Mesodermal cell (in vitro differentiated cells): ENCODE data around the gene NHLRC3.

Experiments used
- H3K27ac ChIP-seq: 2 replicates; pipeline ENCODE4 v1.7.0; 2013; ENCODE audit warnings: mild to moderate bottlenecking, low read depth, low read length, moderate library complexity; ENCODE audit not compliant: severe bottlenecking
- H3K36me3 ChIP-seq: 2 replicates; pipeline ENCODE4 v1.7.1; 2013; ENCODE audit warnings: mild to moderate bottlenecking, low read length, moderate library complexity; ENCODE audit not compliant: control insufficient read depth, insufficient read depth
- H3K4me1 ChIP-seq: one replicate; pipeline ENCODE4 v1.7.1; 2013; ENCODE audit warnings: mild to moderate bottlenecking, low read length; ENCODE audit not compliant: insufficient read depth, control insufficient read depth, poor library complexity, severe bottlenecking
- H3K4me3 ChIP-seq: 2 replicates; pipeline ENCODE4 v1.7.0; 2013; ENCODE audit warnings: low read length, control low read depth, mild to moderate bottlenecking; ENCODE audit not compliant: insufficient read depth, poor library complexity, severe bottlenecking; ENCODE audit errors: extremely low read depth
- H3K9me3 ChIP-seq: 2 replicates; pipeline ENCODE4 v1.7.1; 2013; ENCODE audit warnings: mild to moderate bottlenecking, low read length, moderate library complexity; ENCODE audit not compliant: control insufficient read depth
- whole genome bisulfite sequencing, 2 experiments: methylation state at CpG; one replicate each; pipeline ENCODE4 v1.1.5; 2013; ENCODE audit warnings: missing lambda C conversion rate in 2 of 2; ENCODE audit not compliant: insufficient coverage in 2 of 2; 5-methylcytosine and 5-hydroxymethylcytosine counted together

The NHLRC3 gene

DNA sequence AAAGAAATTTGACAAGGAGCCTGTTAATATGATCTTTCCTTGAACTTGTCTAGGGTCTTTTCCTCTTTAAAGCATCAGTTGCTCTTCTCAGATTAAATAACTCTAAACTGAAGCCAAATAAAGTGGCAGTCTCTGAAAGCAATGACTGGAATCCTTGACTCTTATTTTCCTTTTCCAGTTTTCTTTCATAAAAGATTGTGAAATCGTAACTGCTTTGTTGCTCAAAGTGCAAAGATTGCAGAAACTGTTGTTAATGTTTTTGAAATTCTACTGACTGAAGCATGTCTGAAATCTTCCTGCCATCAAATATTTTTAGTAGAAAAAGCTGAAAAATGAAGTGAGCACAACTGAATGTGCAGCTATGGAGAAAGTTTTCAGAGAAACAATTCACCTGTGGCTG, 1.9 kb downstream of the NHLRC3 start:
- Histone ChIP-seq H3K4me3 (no peak overlapping the region), H3K9me3 (no peaks in the 10 kb centered on the region), H3K27ac (no peak overlapping the region), H3K4me1 (peaks cover 4% of the 10 kb centered on the region), H3K36me3 (no peaks in the 10 kb centered on the region)
- no CpG with 5 or more reads among the region's 1 CpG for WGBS, 2 experiments

DNA sequence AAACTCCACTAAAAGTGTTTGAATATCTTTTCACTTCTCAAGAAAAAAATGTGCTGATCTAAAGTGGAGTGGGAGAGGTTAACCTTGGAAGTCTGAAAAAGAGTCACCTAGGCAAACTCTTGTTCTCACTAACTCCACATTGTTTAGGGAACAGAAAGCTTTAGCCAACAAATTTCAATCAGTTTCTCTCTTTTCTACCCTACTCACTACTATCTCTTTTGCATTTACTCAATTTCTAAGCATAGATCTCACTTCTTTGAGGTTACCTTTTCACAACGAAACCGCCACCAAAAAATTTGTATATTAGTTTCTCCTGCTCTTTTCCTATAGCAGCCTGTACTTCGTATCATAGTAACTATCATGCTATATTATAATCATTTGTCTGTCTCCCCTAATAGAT, 6.3 kb downstream of the NHLRC3 start:
- Histone ChIP-seq H3K9me3 (no peaks in the 10 kb centered on the region), H3K36me3 (no peaks in the 10 kb centered on the region), H3K4me1 (no peaks in the 10 kb centered on the region), H3K27ac (no peak overlapping the region), H3K4me3 (no peak overlapping the region)
- 100% methylated on average over 2 of the region's 3 CpGs; no CpG with 5 or more reads in 1 of the 2 experiments for WGBS, 2 experiments

DNA sequence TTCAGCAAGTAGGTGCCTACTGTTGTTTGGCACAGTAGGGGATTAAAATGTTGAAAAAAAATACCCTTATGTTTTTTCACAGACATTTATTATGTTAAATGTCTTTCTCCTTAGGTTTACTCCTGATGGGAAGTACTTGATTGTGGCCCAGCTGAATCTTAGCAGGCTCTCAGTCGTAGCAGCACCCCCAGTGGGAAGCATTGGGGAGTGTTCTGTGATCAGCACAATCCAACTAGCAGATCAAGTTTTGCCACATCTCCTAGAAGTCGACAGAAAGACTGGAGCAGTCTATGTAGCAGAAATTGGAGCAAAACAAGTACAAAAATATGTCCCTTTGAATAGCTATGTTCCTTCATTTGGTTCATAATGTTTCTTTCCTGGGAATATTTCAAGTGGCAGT, 9.3 kb downstream of the NHLRC3 start:
- WGBS, 2 experiments = 17% methylated on average over 1 of the region's 2 CpGs; no CpG with 5 or more reads in 1 of the 2 experiments
- Histone ChIP-seq H3K36me3 (no peaks in the 10 kb centered on the region), H3K4me3 (no peak overlapping the region), H3K4me1 (no peaks in the 10 kb centered on the region), H3K27ac (no peak overlapping the region), H3K9me3 (no peaks in the 10 kb centered on the region)

DNA sequence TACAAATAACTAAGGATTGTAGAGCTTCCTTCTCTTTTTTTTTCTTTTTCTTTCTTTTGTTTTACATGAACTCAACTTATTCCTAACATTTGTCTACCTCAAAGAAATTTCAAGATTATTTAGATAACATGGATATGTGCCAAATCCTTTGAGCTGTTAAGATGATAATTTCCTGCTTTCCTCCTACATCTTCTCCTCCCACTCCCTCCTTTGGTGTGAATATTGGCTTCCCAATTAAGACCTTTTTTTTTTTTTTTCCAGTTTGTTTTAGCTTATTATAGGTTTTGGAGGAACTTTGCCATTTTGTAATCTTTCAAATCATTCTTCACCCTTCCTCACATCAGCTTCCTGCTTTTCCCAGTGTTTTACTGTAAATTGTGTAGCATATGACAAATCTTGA, 10.6 kb downstream of the NHLRC3 start:
- H3K27ac ChIP-seq = no peak overlapping the region
- no peaks in the 10 kb centered on the region for H3K9me3 ChIP-seq
- H3K4me3 ChIP-seq = no peak overlapping the region
- no peaks in the 10 kb centered on the region for H3K36me3 ChIP-seq
- no peaks in the 10 kb centered on the region for H3K4me1 ChIP-seq

DNA sequence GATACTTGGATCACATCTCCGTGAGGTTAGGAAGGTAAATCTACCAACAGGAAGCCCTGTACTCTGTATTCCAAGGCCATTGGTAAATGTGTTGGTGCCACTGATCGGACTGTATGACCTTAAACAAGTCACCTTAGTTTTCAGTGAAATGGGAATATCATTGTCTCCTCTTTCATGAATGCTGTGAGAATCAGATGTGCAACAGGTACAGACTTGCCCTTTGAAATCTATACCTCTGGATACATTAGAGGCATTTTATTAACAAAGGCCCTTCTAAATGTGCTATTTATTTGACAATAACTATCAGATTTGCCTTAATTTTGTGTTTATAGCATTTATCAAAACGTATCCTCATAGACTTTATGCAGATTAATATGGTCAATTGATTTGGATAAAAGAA, 11.0 kb downstream of the NHLRC3 start:
- 70 to 86% methylated on average over 1 to 2 of the region's 3 CpGs for WGBS, 2 experiments
- no peaks in the 10 kb centered on the region for H3K4me1 ChIP-seq
- H3K9me3 ChIP-seq = no peaks in the 10 kb centered on the region
- H3K27ac ChIP-seq = no peak overlapping the region
- H3K4me3 ChIP-seq = no peak overlapping the region
- H3K36me3 ChIP-seq = no peaks in the 10 kb centered on the region

DNA sequence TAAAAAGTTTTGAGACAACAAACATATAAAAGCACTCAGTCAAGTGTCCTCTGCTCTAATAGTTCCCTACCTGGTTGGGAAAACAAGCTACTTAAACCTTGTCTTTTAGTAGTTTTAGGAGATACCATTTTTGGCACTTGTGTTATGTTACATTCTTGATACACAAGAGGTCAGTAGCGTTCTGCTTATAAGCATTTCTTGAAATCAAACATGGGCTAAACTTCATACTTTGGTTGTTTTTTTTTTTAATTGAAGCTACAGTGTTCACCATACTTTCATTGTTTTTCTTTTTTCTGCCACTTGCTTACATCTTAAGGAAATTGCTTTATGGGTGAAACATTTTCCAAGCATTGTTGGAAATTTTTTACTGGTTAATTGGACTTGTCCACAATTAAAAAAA, 12.9 kb downstream of the NHLRC3 start:
- 100% methylated on average over 1 of the region's 1 CpG; no CpG with 5 or more reads in 1 of the 2 experiments for WGBS, 2 experiments
- Histone ChIP-seq H3K4me1 (no peaks in the 10 kb centered on the region), H3K36me3 (no peaks in the 10 kb centered on the region), H3K9me3 (no peaks in the 10 kb centered on the region), H3K27ac (no peak overlapping the region), H3K4me3 (no peak overlapping the region)

DNA sequence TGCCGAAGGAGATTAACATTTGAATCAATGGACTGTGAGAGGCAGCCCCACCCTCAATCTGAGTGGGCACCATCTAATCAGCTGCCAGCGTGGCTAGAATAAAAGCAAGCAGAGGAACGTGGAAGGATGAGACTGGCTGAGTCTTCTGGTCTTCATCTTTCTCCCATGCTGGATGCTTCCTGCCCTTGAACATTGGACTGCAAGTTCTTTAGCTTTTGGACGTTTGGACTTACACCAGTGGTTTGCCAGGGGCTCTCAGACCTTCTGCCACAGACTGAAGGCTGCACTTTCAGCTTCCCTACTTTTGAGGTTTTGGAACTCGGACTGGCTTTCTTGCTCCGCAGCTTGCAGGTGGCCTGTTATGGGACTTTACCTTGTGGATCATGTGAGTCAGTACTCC, 14.7 kb downstream of the NHLRC3 start:
- no peaks in the 10 kb centered on the region for H3K9me3 ChIP-seq
- no peak overlapping the region for H3K4me3 ChIP-seq
- H3K4me1 ChIP-seq = no peaks in the 10 kb centered on the region
- H3K36me3 ChIP-seq = no peaks in the 10 kb centered on the region
- 81 to 83% methylated on average over 3 to 4 of the region's 6 CpGs for WGBS, 2 experiments
- H3K27ac ChIP-seq = no peak overlapping the region

DNA sequence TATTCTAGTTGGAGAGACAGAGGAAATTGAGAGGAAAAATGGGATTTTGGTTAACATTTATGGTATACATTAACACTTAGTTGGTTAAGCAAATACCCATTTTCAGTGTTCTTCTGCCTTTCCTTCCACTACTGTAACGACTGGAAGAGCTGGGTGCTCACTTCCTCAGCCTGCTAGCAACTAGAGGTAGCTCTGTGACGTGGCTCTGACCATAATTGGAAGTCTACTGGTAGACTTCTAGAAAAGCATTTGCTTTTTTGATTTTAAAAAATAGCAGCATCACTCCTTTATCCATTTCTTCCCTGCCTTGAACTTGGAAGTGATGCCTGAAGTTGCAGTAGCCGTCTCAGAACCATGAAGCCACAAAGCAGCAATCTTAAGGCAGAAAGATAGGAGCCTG, 15.9 kb downstream of the NHLRC3 start:
- Histone ChIP-seq H3K27ac (no peak overlapping the region), H3K36me3 (no peaks in the 10 kb centered on the region)
- 83 to 100% methylated on average over 1 of the region's 3 CpGs for whole genome bisulfite sequencing, 2 experiments

DNA sequence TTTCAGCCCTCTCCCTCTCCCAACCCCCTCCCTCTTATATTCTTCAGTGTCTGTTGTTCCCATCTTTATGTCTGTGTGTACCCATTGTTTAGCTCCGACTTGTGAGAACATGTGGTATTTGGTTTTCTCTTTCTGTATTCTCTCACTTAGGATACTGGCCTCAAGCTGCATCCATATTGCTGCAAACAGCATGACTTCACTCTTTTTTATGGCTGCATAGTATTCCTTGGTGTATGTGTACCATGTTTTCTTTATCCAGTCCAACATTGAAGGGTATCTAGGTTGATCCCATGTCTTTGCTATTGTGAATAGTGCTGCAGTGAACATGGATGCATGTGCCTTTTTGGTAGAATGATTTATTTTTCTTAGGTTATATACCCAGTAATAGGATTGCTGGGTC, 17.8 kb downstream of the NHLRC3 start:
- no peak overlapping the region for H3K27ac ChIP-seq
- no peaks in the 10 kb centered on the region for H3K4me1 ChIP-seq
- no peak overlapping the region for H3K4me3 ChIP-seq
- WGBS, 2 experiments = no CpG with 5 or more reads among the region's 1 CpG
- H3K9me3 ChIP-seq = no peaks in the 10 kb centered on the region
- no peaks in the 10 kb centered on the region for H3K36me3 ChIP-seq

More for the DNA sequence above, 15.9 kb downstream of the NHLRC3 start:
- Histone ChIP-seq H3K4me1 (no peaks in the 10 kb centered on the region), H3K4me3 (no peak overlapping the region), H3K9me3 (no peaks in the 10 kb centered on the region)

DNA sequence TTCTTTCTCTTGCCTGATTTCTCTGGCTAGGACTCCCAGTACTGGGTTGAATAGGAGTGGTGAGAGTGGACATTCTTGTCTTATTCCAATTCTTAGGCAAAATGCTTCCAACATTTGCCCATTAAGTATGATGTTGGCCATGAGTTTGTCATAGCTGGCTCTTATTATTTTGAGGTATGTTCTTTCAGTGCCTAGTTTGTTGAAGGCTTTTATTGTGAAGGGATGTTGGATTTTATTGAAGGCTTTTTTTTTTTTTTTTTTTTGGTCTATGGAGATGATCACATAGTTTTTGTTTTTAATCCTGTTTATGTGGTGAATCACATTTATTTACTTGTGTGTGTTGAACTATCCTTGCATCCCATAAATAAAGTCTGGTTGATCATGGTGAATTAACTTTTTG, 19.8 kb downstream of the NHLRC3 start:
- no peak overlapping the region for H3K4me3 ChIP-seq
- no peaks in the 10 kb centered on the region for H3K9me3 ChIP-seq
- H3K27ac ChIP-seq = no peak overlapping the region
- H3K4me1 ChIP-seq = no peaks in the 10 kb centered on the region
- H3K36me3 ChIP-seq = no peaks in the 10 kb centered on the region

DNA sequence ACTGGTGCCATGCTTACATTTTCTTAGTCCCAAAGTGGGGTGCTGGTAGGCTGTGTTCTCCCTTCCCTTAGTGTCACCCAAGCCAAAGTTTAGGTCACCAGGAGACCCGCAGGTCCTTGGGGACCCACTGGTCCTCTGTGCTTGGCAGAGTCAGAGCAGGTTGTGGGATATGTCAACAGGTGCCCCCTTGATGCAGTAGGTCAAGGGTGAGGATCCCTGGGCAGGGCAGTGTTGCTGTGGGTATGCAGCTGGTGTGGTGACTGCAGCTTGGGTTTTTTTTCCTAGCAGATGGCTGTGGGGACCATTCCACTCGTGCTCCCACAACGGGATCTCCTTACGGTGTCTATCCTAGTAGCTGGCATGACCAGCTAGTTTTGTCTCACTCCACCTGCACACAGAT, 23.7 kb downstream of the NHLRC3 start:
- H3K36me3 ChIP-seq = no peaks in the 10 kb centered on the region
- H3K9me3 ChIP-seq = peaks cover 3% of the 10 kb centered on the region
- no peaks in the 10 kb centered on the region for H3K4me1 ChIP-seq
- no peak overlapping the region for H3K27ac ChIP-seq
- H3K4me3 ChIP-seq = no peak overlapping the region
- WGBS, 2 experiments = 91 to 96% methylated on average over 4 of the region's 4 CpGs

DNA sequence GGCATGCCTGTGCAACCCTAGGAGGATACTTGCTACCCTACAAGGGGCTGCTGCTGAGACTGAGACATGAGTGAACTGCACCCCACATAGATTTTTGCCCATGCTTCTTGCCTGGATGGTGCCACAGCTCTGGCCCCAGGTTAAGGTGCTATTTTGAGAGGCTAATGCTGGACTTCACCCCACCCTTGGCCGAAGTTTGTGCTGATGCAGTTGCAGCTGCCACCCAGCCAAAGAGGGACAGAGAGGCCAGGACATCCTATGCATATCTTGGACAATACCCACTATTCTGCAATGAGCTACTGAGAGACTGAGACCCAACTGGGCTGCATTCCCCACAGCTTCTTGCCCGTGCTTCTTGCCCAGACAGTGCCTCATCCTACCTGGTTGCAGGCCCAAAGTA, 34.6 kb downstream of the NHLRC3 start:
- Histone ChIP-seq H3K27ac (no peak overlapping the region), H3K4me1 (no peaks in the 10 kb centered on the region), H3K36me3 (no peaks in the 10 kb centered on the region), H3K9me3 (no peaks in the 10 kb centered on the region), H3K4me3 (no peak overlapping the region)
- 89 to 100% methylated on average over 2 of the region's 2 CpGs for WGBS, 2 experiments
